Prostate gland (tissue), 2 donors: ENCODE results near the gene DISP3. TPM values are rescaled to one million over a fixed set of nuclear protein-coding genes. Genes with fewer than 3 reads are reported as not detected.

Experiments used
- DNase-seq: peaks from one replicate; pipeline ENCODE4 v3.0.0-alpha.2; 2019; ENCODE audit warnings: low spot score
- H3K27ac ChIP-seq, 2 donors: fragments of 200-600 bp; sonication (generic); 2 replicates each; pipeline ENCODE4 v1.5.1; 2017 to 2019
- H3K27me3 ChIP-seq: fragments of 200-600 bp; sonication (generic); replicated peaks from 2 replicates; pipeline ENCODE4 v1.5.1; 2019; ENCODE audit not compliant: insufficient read depth
- H3K36me3 ChIP-seq, 2 donors: fragments of 200-600 bp; sonication (generic); 1 replicate in 1 of 2; 2 replicates in 1 of 2; pipeline versions ENCODE4 v1.5.1 to v1.8.1; 2017 to 2019
- H3K4me1 ChIP-seq: fragments of 200-600 bp; sonication (generic); replicated peaks from 2 replicates; pipeline ENCODE4 v1.5.1; 2019
- H3K4me3 ChIP-seq, 2 donors: fragments of 200-600 bp; sonication (generic); 2 replicates each; pipeline ENCODE4 v1.5.1; 2017 to 2019
- H3K9me3 ChIP-seq: fragments of 200-600 bp; sonication (generic); 2 replicates; pipeline ENCODE4 v1.5.1; 2017
- POLR2A ChIP-seq: fragments of 450-650 bp; IDR thresholded peaks from one replicate; pipeline ENCODE4 v1.6.1; 2016; ENCODE audit warnings: antibody characterized with exemption, mild to moderate bottlenecking
- POLR2AphosphoS5 ChIP-seq: sonication (generic); formaldehyde crosslinking; IDR thresholded peaks from one replicate; pipeline ENCODE4 v1.6.1; 2017; ENCODE audit warnings: antibody characterized with exemption
- WGBS: methylation state at CpG from one replicate; pipeline ENCODE4 v1.1.5; 2018; 5-methylcytosine and 5-hydroxymethylcytosine counted together
- intact Hi-C: fragments of 100-400 bp; cut with DNase I; formaldehyde crosslinking; loops from one replicate; pipeline ENCODE4 v1.14.2; 2022
- total RNA-seq, 2 donors: library from RNA; depleted of rRNA; stranded (reverse); fragments of >200 nt; gene quantifications; one replicate each; pipeline ENCODE4 v1.1.0, GENCODE V29; 2016
- TF ChIP-seq, protein P1 (sequence below), 4 experiments: fragments of 200-600 bp in 2 of 4; fragments of 450-650 bp in 2 of 4; sonication (generic) in 2 of 4; IDR thresholded peaks; 1 replicate in 3 of 4; 2 replicates in 1 of 4; pipeline ENCODE4 v1.5.1; 2016 to 2019; ENCODE audit warnings: antibody characterized with exemption in 4 of 4, mild to moderate bottlenecking in 2 of 4, moderate library complexity in 2 of 4

Gene DISP3
- total RNA-seq, 2 donors from 2014 or later, result 0.80 to 1.7 TPM

DNA sequence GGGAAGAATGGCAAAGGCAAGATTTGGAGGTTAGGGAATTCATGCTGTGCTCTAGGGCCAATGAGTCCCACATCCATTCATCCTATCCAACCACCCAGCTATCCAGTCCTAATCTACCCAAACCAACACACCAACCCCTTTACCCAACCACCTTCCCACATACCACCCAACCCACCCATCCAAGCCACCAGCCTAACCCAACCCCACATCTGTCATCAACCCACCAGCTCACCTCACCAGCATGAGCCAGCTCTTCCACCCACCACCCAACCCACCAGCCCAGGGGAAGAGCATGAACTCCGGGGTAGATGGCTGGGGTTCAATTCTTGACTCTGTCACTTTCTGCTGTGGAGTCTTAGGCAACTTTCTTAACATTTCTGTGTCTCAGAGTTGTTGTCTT, 35.9 kb upstream of the DISP3 start:
- no peak for TF ChIP-seq POLR2A
- TF ChIP-seq, protein P1, sequence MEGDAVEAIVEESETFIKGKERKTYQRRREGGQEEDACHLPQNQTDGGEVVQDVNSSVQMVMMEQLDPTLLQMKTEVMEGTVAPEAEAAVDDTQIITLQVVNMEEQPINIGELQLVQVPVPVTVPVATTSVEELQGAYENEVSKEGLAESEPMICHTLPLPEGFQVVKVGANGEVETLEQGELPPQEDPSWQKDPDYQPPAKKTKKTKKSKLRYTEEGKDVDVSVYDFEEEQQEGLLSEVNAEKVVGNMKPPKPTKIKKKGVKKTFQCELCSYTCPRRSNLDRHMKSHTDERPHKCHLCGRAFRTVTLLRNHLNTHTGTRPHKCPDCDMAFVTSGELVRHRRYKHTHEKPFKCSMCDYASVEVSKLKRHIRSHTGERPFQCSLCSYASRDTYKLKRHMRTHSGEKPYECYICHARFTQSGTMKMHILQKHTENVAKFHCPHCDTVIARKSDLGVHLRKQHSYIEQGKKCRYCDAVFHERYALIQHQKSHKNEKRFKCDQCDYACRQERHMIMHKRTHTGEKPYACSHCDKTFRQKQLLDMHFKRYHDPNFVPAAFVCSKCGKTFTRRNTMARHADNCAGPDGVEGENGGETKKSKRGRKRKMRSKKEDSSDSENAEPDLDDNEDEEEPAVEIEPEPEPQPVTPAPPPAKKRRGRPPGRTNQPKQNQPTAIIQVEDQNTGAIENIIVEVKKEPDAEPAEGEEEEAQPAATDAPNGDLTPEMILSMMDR (IDR thresholded peaks at IDR 0.05), result no peak
- TF ChIP-seq POLR2AphosphoS5, result no peak
- 100% methylated on average over 1 of the region's 1 CpG for WGBS
- Histone ChIP-seq H3K27me3 (no peaks in the 10 kb centered on the region), H3K9me3 (no peaks in the 10 kb centered on the region), H3K4me1 (no peaks in the 10 kb centered on the region), H3K27ac (no peak overlapping the region), H3K36me3 (no peaks in the 10 kb centered on the region), H3K4me3 (no peak overlapping the region)
- intact Hi-C loops, result no loop called here
- no peak for DNase-seq

DNA sequence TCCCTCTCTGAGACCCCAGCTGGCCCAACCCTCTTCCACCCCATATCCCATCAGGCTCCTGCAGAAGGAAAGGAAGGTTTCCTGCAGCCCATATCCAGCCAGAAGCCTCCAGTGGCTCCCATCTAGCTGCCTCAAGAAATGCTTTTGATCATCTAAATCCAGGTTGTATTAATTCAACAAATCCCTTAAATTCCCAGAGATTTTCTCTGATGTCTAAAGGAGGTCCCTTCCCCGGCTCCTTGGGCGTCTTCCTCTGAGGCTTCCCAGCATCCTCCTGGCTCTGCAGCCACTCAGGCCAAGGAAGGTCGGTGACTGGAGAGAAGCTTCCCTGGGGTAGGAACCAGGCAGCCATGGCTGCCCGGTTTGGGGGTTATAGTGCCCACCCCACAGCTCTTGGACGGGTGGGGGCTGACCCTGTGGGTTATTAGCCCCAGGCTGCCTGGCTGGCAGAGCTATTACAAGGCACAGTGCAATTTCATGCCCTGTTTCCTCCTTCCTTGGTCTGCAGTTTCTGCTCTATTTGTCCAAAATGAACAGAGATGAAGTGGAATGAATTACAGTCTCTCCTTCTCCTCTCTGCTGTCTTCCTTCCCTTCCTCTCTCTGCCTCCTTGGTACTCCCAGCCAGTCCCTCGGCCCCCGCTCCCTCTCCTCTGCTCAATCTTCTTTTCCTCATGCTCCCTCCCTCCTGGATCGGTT, 34.8 kb upstream of the DISP3 start:
- no peaks in the 10 kb centered on the region for H3K9me3 ChIP-seq
- H3K4me1 ChIP-seq, result no peaks in the 10 kb centered on the region
- H3K27ac ChIP-seq, result no peak overlapping the region
- intact Hi-C loops, result no loop called here
- no peaks in the 10 kb centered on the region for H3K27me3 ChIP-seq
- WGBS, result 76% methylated on average over 8 of the region's 8 CpGs
- TF ChIP-seq POLR2AphosphoS5 (no peak), POLR2A (no peak)
- TF ChIP-seq, protein P1 (IDR thresholded peaks at IDR 0.05), result no peak
- no peaks in the 10 kb centered on the region for H3K36me3 ChIP-seq
- DNase-seq, result no peak
- no peak overlapping the region for H3K4me3 ChIP-seq

GRCh38 chr1:11444907-11445306, 34.0 kb upstream of the DISP3 start:
- no peak for DNase-seq
- Histone ChIP-seq H3K4me3 (no peak overlapping the region), H3K36me3 (no peaks in the 10 kb centered on the region), H3K4me1 (no peaks in the 10 kb centered on the region), H3K27me3 (no peaks in the 10 kb centered on the region), H3K27ac (no peak overlapping the region), H3K9me3 (no peaks in the 10 kb centered on the region)
- intact Hi-C loops, result no loop called here
- WGBS, result 48% methylated on average over 3 of the region's 7 CpGs
- TF ChIP-seq POLR2AphosphoS5 (no peak), POLR2A (no peak)
- TF ChIP-seq, protein P1 (IDR thresholded peaks at IDR 0.05), result no peak

DNA sequence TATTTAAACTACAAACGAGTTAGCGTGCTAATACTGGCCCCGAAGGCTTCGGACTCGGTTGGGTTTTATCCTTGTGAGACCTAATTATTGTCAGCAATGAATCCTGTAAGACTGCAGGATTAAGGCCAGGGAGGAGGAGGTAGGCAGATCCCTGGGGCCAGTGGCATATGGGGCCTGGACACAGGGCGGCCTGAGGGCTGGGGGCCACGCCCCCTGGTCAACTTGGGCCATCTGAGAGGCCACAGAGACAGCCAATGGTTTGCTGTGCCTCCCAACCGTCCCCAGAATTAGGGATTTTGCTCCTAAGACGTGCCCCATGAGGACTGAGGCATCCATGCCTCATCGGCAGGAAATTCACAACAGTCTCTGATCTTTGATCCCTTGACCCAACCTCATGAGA, 31.1 kb upstream of the DISP3 start:
- no peaks in the 10 kb centered on the region for H3K27me3 ChIP-seq
- H3K9me3 ChIP-seq, result no peaks in the 10 kb centered on the region
- intact Hi-C loops, result no loop called here
- H3K4me1 ChIP-seq, result no peaks in the 10 kb centered on the region
- WGBS, result 66% methylated on average over 10 of the region's 10 CpGs
- no peak for DNase-seq
- no peaks in the 10 kb centered on the region for H3K36me3 ChIP-seq
- no peak overlapping the region for H3K4me3 ChIP-seq
- TF ChIP-seq POLR2AphosphoS5 (no peak), POLR2A (no peak)
- TF ChIP-seq, protein P1 (IDR thresholded peaks at IDR 0.05), result no peak
- no peak overlapping the region for H3K27ac ChIP-seq

DNA sequence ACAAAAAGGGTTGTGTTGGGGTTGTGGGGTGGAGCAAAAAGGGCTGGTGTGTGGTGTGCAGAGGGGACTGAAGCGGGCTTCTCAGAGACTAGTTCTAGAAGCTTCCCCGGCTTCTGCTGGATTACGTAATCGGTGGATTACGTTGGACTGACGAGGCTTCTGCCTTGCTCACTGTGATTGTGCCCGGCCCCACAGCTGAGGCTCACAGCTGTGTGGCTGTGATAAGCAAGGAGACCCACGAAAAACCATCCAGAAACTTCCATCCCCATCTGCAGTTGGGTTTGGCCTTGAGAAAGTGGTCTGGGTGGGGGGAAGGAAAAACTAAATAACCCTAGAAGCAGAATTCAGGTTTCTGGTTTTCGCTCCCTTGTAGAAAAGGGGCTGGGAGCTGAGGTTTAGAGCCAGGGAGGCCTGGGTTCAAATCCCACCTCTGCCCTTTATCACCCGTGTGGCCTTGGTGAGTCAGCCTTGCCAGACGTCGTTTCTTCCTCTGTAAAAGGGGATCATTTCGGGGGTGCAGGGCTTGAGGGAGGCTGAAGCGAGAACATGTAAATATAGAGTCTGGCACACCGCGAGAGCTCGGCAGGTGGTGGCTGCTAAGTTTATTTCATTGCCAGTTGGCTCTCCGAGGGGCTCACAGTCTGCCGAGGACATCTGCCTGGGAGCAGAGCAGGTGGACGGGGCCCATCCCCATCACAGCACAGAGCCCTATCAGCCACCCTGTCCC, 30.4 kb upstream of the DISP3 start:
- H3K27ac ChIP-seq, result no peak overlapping the region
- no peaks in the 10 kb centered on the region for H3K27me3 ChIP-seq
- no peak overlapping the region for H3K4me3 ChIP-seq
- no peaks in the 10 kb centered on the region for H3K36me3 ChIP-seq
- TF ChIP-seq POLR2AphosphoS5 (no peak), POLR2A (no peak)
- TF ChIP-seq, protein P1 (IDR thresholded peaks at IDR 0.05), result no peak
- WGBS, result 70% methylated on average over 20 of the region's 20 CpGs
- no peak for DNase-seq
- no peaks in the 10 kb centered on the region for H3K9me3 ChIP-seq
- no peaks in the 10 kb centered on the region for H3K4me1 ChIP-seq
- intact Hi-C loops, result no loop called here
